H54 (cell line): ENCODE data around the gene EDN2.

Experiments
- DNase-seq: peaks from one replicate; pipeline ENCODE4 v3.0.0; 2011; ENCODE audit warnings: low spot score, mixed read lengths; ENCODE audit not compliant: insufficient read length
- FAIRE-seq: peaks from 3 replicates; lab custom pipeline; 2011; peaks lifted over from hg19 to GRCh38; lab: Jason Lieb, UNC
- POLR2A ChIP-seq: IDR thresholded peaks from 2 replicates; pipeline ENCODE4 v1.6.1; 2011; ENCODE audit warnings: low read depth, mild to moderate bottlenecking, low read length

Gene EDN2

GRCh38 chr1:41484402-41485241, at the start of gene EDN2:
TSS of gene EDN2 (minus strand) at chr1:41484683. CDS start at chr1:41484601, 82 bp downstream.
- FAIRE-seq = no peak
- DNase-seq = no peak

GRCh38 chr1:41533731-41534080, 49.2 kb upstream of the EDN2 start:
- TF ChIP-seq POLR2A = no peak
- DNase-seq (no peak), FAIRE-seq (no peak)

More at GRCh38 chr1:41484402-41485241, at the start of gene EDN2:
- no peak for TF ChIP-seq POLR2A

GRCh38 chr1:41533016-41533730, 48.7 kb upstream of the EDN2 start:
- DNase-seq (no peak), FAIRE-seq (no peak)
- no peak for TF ChIP-seq POLR2A

- no peak for TF ChIP-seq POLR2A
- DNase-seq = no peak
- no peak for FAIRE-seq
Observed at GRCh38 chr1:41532206-41532975, 47.9 kb upstream of the EDN2 start.

GRCh38 chr1:41530411-41530810, 45.9 kb upstream of the EDN2 start:
- no peak for TF ChIP-seq POLR2A
- DNase-seq = no peak
- no peak for FAIRE-seq

- DNase-seq (no peak), FAIRE-seq (no peak)
- TF ChIP-seq POLR2A = no peak
Observed at GRCh38 chr1:41529621-41530395, 45.3 kb upstream of the EDN2 start.

GRCh38 chr1:41528726-41529605, 44.5 kb upstream of the EDN2 start:
- no peak for FAIRE-seq
- TF ChIP-seq POLR2A = no peak
- DNase-seq = no peak

GRCh38 chr1:41528106-41528505, 43.6 kb upstream of the EDN2 start:
- DNase-seq (no peak), FAIRE-seq (no peak)
- TF ChIP-seq POLR2A = no peak

GRCh38 chr1:41526956-41527561, 42.6 kb upstream of the EDN2 start:
- FAIRE-seq (no peak), DNase-seq (no peak)
- no peak for TF ChIP-seq POLR2A

GRCh38 chr1:41525891-41526587, 41.6 kb upstream of the EDN2 start:
- FAIRE-seq (no peak), DNase-seq (no peak)
- no peak for TF ChIP-seq POLR2A

- DNase-seq (no peak), FAIRE-seq (no peak)
- no peak for TF ChIP-seq POLR2A
Observed at GRCh38 chr1:41524676-41525675, 40.5 kb upstream of the EDN2 start.
